ENCODE data around the gene ARHGAP5.

ARHGAP5 gene

DNA sequence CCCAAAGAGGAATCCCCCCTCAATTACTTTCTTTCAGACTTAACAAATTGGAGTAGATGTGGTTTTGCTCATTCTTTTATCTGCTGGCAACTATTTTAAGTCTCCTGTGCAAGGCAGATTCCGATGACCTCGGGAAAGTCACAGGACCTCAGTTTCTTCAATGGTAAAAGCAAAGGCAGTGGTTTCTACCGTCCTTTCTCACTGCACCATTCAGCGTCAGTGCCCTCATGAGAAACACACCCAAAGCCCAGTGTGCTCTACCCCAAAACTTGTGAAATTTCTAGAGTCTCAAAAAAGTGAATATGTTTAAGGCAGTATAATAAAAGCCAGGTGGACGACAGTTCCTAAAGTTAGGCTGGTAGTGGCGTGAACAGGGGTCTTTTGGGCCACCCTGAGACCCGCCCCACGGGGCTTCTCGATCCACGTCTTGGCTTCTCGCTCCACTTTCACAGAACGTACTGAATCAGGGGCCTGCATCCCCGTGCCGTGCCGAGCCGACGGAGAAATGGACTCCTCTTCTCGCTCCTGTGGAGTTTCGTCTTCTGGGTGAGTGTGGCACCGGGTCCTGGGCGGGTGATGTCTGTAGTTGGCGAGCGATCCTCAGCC is 1.3 kb upstream of the ARHGAP5 start:
- Histone ChIP-seq H3K4me2 (ENCODE audit: low read length) (peak overlapping the region; percentile 96), H3K4me1 (ENCODE audit: control insufficient read depth, low read length) (peaks cover 17% of the 10 kb centered on the region), H3K9me2 (replicated peaks; ENCODE audit: control insufficient read depth, low read length) (no peaks in the 10 kb centered on the region), H3K9me3 (ENCODE audit: control insufficient read depth, insufficient read depth, low read length) (no peaks in the 10 kb centered on the region), H3K27me3 (ENCODE audit: control insufficient read depth, low read length) (peaks cover 22% of the 10 kb centered on the region), H3K79me2 (ENCODE audit: control insufficient read depth, low read length) (peaks cover 28% of the 10 kb centered on the region), H4K20me1 (ENCODE audit: control insufficient read depth, insufficient read depth, low read depth, low read length) (peaks cover 7% of the 10 kb centered on the region), H3K27ac (ENCODE audit: low read depth, low read length) (no peak overlapping the region), H3K36me3 (ENCODE audit: control insufficient read depth, low read length) (no peaks in the 10 kb centered on the region), H3F3A (ENCODE audit: control insufficient read depth, insufficient read depth) (peaks cover 15% of the 10 kb centered on the region), H3K4me3 (ENCODE audit: low read length) (peak overlapping the region; percentile 90)
- TF ChIP-seq EZH2phosphoT487 (IDR thresholded peaks at IDR 0.05; ENCODE audit: borderline replicate concordance, low read length) = no peak

DNA sequence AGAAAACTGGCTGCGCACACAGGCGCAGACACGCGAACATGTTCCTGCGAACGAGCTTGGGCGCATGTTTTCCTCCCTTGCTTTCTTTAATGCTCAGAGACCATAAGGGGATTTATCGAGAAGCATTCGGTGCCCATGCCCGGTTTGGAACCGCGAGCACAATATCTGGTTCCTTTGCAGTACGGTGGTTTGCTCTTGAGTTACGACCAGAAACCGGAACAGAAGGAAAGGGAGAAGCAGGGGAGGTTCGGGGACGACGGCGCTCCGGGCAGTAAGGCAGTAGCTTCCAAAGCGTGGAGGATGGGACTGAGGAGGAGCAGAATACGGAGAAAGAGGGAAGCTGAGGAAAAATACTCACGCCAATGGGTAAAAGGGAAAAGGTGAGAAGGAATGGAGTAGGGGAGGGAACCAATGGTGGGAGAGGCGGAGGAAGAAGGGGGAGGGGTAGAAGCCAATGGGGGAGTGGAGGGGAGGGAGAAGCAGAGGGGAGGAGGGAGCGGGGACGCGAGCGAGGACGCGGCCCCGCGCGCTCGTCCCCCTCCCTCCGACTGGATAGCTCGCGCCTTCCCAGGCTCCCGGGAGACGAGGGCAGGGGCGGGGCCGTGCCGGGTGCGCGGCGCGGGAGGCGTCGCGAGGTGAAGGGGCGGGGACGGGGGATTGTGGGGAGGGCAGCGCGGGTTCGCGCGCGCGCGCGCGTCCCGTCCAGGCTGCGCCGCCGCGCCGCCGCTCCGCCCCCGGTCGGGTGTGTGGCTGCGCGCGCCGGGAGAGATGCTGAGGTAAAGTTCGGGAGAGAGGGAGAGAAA is 625 bp upstream of the ARHGAP5 start:
- peaks cover 32% of the 10 kb centered on the region for H3K79me2 ChIP-seq (ENCODE audit: control insufficient read depth, low read length)
- peaks cover 22% of the 10 kb centered on the region for H3K27me3 ChIP-seq (ENCODE audit: control insufficient read depth, low read length)
- H3K9me2 ChIP-seq (replicated peaks; ENCODE audit: control insufficient read depth, low read length) = no peaks in the 10 kb centered on the region
- peaks cover 17% of the 10 kb centered on the region for H3K4me1 ChIP-seq (ENCODE audit: control insufficient read depth, low read length)
- H3K36me3 ChIP-seq (ENCODE audit: control insufficient read depth, low read length) = no peaks in the 10 kb centered on the region
- H3K27ac ChIP-seq (ENCODE audit: low read depth, low read length) = no peak overlapping the region
- H3K4me2 ChIP-seq (ENCODE audit: low read length) = peak overlapping the region; percentile 96
- H4K20me1 ChIP-seq (ENCODE audit: control insufficient read depth, insufficient read depth, low read depth, low read length) = peaks cover 7% of the 10 kb centered on the region
- peak overlapping the region; percentile 90 for H3K4me3 ChIP-seq (ENCODE audit: low read length)
- H3K9me3 ChIP-seq (ENCODE audit: control insufficient read depth, insufficient read depth, low read length) = no peaks in the 10 kb centered on the region
- peaks cover 15% of the 10 kb centered on the region for H3F3A ChIP-seq (ENCODE audit: control insufficient read depth, insufficient read depth)
- TF ChIP-seq, protein P1, sequence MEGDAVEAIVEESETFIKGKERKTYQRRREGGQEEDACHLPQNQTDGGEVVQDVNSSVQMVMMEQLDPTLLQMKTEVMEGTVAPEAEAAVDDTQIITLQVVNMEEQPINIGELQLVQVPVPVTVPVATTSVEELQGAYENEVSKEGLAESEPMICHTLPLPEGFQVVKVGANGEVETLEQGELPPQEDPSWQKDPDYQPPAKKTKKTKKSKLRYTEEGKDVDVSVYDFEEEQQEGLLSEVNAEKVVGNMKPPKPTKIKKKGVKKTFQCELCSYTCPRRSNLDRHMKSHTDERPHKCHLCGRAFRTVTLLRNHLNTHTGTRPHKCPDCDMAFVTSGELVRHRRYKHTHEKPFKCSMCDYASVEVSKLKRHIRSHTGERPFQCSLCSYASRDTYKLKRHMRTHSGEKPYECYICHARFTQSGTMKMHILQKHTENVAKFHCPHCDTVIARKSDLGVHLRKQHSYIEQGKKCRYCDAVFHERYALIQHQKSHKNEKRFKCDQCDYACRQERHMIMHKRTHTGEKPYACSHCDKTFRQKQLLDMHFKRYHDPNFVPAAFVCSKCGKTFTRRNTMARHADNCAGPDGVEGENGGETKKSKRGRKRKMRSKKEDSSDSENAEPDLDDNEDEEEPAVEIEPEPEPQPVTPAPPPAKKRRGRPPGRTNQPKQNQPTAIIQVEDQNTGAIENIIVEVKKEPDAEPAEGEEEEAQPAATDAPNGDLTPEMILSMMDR (IDR thresholded peaks at IDR 0.05; ENCODE audit: low read depth, low read length, poor library complexity, severe bottlenecking) = no peak
- TF ChIP-seq EZH2phosphoT487 (IDR thresholded peaks at IDR 0.05; ENCODE audit: borderline replicate concordance, low read length) = no peak; the same call in 1 of the 2 replicates

DNA sequence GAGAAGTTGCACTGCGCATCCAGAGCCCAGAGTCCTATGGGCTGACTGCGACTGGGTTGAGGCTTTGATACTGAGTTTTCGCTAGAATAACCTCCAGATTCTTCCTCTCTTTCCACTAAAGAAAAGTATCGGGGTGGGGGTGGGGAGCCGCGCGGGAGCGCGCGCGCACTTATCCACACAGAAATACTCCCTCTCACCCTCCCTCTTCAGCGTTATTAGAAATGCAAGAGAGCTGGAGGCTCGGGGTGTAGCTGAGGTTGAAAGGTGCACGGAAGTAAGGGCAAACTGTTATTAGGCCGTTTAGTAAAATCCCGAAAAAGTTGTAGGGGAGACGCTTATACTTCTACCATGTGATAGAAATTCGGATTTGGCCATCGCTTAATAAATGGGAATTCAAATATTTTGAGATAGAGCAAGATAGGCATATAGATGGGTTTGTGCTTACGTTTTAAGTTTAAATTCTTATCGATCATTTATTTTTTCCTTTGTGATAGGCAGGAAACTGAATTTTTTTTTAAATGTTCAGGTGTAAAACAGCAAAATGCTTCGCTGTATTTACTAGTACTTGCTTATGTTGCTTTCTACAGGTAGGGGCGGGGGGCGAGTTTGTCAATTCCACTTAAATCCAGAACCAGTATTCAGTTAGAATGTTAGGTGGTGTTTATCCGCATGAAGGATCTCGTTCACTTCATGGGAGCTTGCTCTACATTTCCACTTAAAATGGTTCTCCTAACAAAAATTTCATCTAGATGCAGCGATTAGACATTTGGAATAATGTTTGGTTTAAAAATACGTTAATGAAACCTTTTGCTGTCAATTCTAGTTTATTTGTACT is 1.1 kb downstream of the ARHGAP5 start:
- TF ChIP-seq EZH2phosphoT487 (IDR thresholded peaks at IDR 0.05; ENCODE audit: borderline replicate concordance, low read length) = no peak
- TF ChIP-seq, protein P1 (IDR thresholded peaks at IDR 0.05; ENCODE audit: low read depth, low read length, poor library complexity, severe bottlenecking) = no peak
- H4K20me1 ChIP-seq (ENCODE audit: control insufficient read depth, insufficient read depth, low read depth, low read length) = peaks cover 7% of the 10 kb centered on the region
- no peaks in the 10 kb centered on the region for H3K36me3 ChIP-seq (ENCODE audit: control insufficient read depth, low read length)
- H3K4me1 ChIP-seq (ENCODE audit: control insufficient read depth, low read length) = peaks cover 17% of the 10 kb centered on the region
- no peaks in the 10 kb centered on the region for H3K9me3 ChIP-seq (ENCODE audit: control insufficient read depth, insufficient read depth, low read length)
- H3K27ac ChIP-seq (ENCODE audit: low read depth, low read length) = no peak overlapping the region
- H3K4me3 ChIP-seq (ENCODE audit: low read length) = peak overlapping the region; percentile 90
- peaks cover 38% of the 10 kb centered on the region for H3K79me2 ChIP-seq (ENCODE audit: control insufficient read depth, low read length)
- peaks cover 15% of the 10 kb centered on the region for H3F3A ChIP-seq (ENCODE audit: control insufficient read depth, insufficient read depth)
- H3K4me2 ChIP-seq (ENCODE audit: low read length) = peak overlapping the region; percentile 87
- no peaks in the 10 kb centered on the region for H3K9me2 ChIP-seq (replicated peaks; ENCODE audit: control insufficient read depth, low read length)
- peaks cover 22% of the 10 kb centered on the region for H3K27me3 ChIP-seq (ENCODE audit: control insufficient read depth, low read length)

Measured in DOHH2 (cell line).